Fibroblast of pulmonary artery (primary cell): ENCODE measurements around the gene ZG16B.

Experiments used
- DNase-seq: peaks from one replicate; pipeline ENCODE4 v3.0.0-alpha.2; 2010; ENCODE audit warnings: low read depth
- H3K4me3 ChIP-seq: replicated peaks from 2 replicates; pipeline ENCODE4 v1.5.1; 2011; ENCODE audit warnings: low read depth, mild to moderate bottlenecking, control low read depth, low read length, moderate library complexity
- CTCF ChIP-seq: IDR thresholded peaks from 2 replicates; pipeline ENCODE4 v1.5.1; 2011; ENCODE audit warnings: mild to moderate bottlenecking, control low read depth, low read length, inconsistent platforms; ENCODE audit errors: missing control alignments

The ZG16B gene

GRCh38 chr16:2853531-2854073 lies 23.5 kb downstream of the ZG16B start:
- TF ChIP-seq CTCF: no peak
- DNase-seq: no peak
- H3K4me3 ChIP-seq: no peak overlapping the region

- peak; percentile 54 for TF ChIP-seq CTCF
- no peak overlapping the region for H3K4me3 ChIP-seq
- DNase-seq: no peak
These were observed 24.7 kb downstream of the ZG16B start for GRCh38 chr16:2854700-2855309.

GRCh38 chr16:2855536-2855935 lies 25.4 kb downstream of the ZG16B start:
- H3K4me3 ChIP-seq: no peak overlapping the region
- no peak for DNase-seq
- no peak for TF ChIP-seq CTCF

GRCh38 chr16:2856061-2856670 lies 26.1 kb downstream of the ZG16B start:
- DNase-seq: no peak
- no peak overlapping the region for H3K4me3 ChIP-seq
- TF ChIP-seq CTCF: no peak

GRCh38 chr16:2856686-2857450 lies 26.8 kb downstream of the ZG16B start:
- H3K4me3 ChIP-seq: no peak overlapping the region
- TF ChIP-seq CTCF: no peak
- DNase-seq: no peak

- no peak for TF ChIP-seq CTCF
- DNase-seq: no peak
- no peak within 1 kb of the TSS for H3K4me3 ChIP-seq
These were observed 27.5 kb downstream of the ZG16B start, which contains the start of gene PRSS22 for GRCh38 chr16:2857451-2858244. Gene PRSS22, minus strand, starts transcription at chr16:2858170. Its CDS starts 66 bp downstream, at chr16:2858104.
